ENCODE measurements around the gene TCEA2.

GRCh38 chr20:64065974-64066343 is 3.0 kb downstream of the TCEA2 start:
- TF ChIP-seq CTCF (IDR thresholded peaks at IDR 0.05; ENCODE audit: poor library complexity, severe bottlenecking) (no peak), POLR2AphosphoS5 (IDR thresholded peaks at IDR 0.05) (no peak), RAD21 (conservative IDR thresholded peaks at IDR 0.05) (no peak), EZH2 (IDR thresholded peaks at IDR 0.05; ENCODE audit: borderline replicate concordance, insufficient read depth, low read length, poor library complexity, severe bottlenecking) (no peak), SMC3 (conservative IDR thresholded peaks at IDR 0.05; ENCODE audit: poor library complexity) (no peak)
